GM10266 (cell line): ENCODE results near the gene DZIP1L.
"Not testable (repeated sequence)": the region's sequence is repeated elsewhere in the genome, so short reads cannot be mapped to it uniquely, and the experiment has no call there.

Experiments used
- DNase-seq: peaks from one replicate; pipeline ENCODE4 v3.0.0; 2012; ENCODE audit errors: extremely low spot score
- CTCF ChIP-seq: IDR thresholded peaks from 2 replicates; pipeline ENCODE4 v1.5.1; 2012; ENCODE audit warnings: mild to moderate bottlenecking, low read depth; ENCODE audit not compliant: control insufficient read depth, insufficient read depth; ENCODE audit errors: missing control alignments

DZIP1L gene

GRCh38 chr3:138114988-138115971 is at the start of gene DZIP1L:
TSS of gene DZIP1L (minus strand) at chr3:138115608. CDS start at chr3:138103971, 11,637 bp downstream.
- DNase-seq: peak; percentile 72
- TF ChIP-seq CTCF: peak; percentile 81

GRCh38 chr3:138165061-138165460 is 49.7 kb upstream of the DZIP1L start:
- TF ChIP-seq CTCF: no peak
- no peak for DNase-seq

- TF ChIP-seq CTCF: no peak
Observed at GRCh38 chr3:138157743-138158142, 42.3 kb upstream of the DZIP1L start.

GRCh38 chr3:138154534-138154933 is 39.1 kb upstream of the DZIP1L start:
- no peak for DNase-seq
- TF ChIP-seq CTCF: no peak

More at GRCh38 chr3:138157743-138158142, 42.3 kb upstream of the DZIP1L start:
- DNase-seq: no peak

- TF ChIP-seq CTCF: no peak
- no peak for DNase-seq
Observed at GRCh38 chr3:138148503-138148902, 33.1 kb upstream of the DZIP1L start.

- not testable (repeated sequence) for DNase-seq
Observed at GRCh38 chr3:138142181-138142580, 26.8 kb upstream of the DZIP1L start.

- no peak for TF ChIP-seq CTCF
Observed at GRCh38 chr3:138140940-138141339, 25.5 kb upstream of the DZIP1L start.

More at GRCh38 chr3:138140940-138141339, 25.5 kb upstream of the DZIP1L start:
- no peak for DNase-seq
